PC-3 (cell line): ENCODE measurements around the gene CNST.

Source experiments
- EZH2 ChIP-seq: fragments of 300-600 bp; sonication (generic); IDR thresholded peaks from one replicate; pipeline ENCODE4 v1.6.1; 2017; ENCODE audit warnings: antibody characterized with exemption, mild to moderate bottlenecking, low read length; ENCODE audit not compliant: unreplicated experiment
- EZH2phosphoT487 ChIP-seq: fragments of 300-600 bp; sonication (generic); IDR thresholded peaks from 2 replicates; pipeline ENCODE4 v1.6.1; 2018; ENCODE audit warnings: mild to moderate bottlenecking, antibody characterized with exemption, low read length, borderline replicate concordance
- TF ChIP-seq, protein P1 (sequence below): fragments of 300-600 bp; sonication (generic); conservative IDR thresholded peaks from 2 replicates; pipeline ENCODE4 v1.5.1; 2017; ENCODE audit warnings: antibody characterized with exemption, low read depth, mild to moderate bottlenecking, low read length

DNA sequence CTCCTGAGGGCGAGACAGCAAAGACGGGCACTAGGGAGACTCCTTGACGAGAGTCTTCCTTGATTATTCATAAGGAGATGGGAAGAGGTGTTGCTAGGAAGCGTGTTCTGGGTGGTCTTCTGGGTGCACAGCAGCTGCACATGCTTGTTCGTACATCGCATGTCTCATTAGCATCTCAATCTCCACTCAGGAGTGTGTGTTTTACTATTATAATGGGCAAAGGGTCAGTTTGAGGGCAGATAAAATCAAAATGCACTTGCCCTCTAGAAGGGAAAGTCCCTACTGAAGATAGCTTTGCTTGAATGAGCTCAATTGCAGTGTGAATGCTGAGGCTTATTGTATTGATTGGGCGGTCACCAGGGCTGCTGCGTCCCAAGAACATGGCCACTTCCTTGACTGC is 107.8 kb downstream of the CNST start:
- TF ChIP-seq EZH2 (no peak), EZH2phosphoT487 (no peak)
- TF ChIP-seq, protein P1, sequence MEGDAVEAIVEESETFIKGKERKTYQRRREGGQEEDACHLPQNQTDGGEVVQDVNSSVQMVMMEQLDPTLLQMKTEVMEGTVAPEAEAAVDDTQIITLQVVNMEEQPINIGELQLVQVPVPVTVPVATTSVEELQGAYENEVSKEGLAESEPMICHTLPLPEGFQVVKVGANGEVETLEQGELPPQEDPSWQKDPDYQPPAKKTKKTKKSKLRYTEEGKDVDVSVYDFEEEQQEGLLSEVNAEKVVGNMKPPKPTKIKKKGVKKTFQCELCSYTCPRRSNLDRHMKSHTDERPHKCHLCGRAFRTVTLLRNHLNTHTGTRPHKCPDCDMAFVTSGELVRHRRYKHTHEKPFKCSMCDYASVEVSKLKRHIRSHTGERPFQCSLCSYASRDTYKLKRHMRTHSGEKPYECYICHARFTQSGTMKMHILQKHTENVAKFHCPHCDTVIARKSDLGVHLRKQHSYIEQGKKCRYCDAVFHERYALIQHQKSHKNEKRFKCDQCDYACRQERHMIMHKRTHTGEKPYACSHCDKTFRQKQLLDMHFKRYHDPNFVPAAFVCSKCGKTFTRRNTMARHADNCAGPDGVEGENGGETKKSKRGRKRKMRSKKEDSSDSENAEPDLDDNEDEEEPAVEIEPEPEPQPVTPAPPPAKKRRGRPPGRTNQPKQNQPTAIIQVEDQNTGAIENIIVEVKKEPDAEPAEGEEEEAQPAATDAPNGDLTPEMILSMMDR, result no peak
